HepG2 (cell line): ENCODE results near the gene ARHGEF1. TPM values are rescaled to one million over a fixed set of nuclear protein-coding genes. Genes with fewer than 3 reads are reported as not detected.

ENCODE experiments used
- ATAC-seq: fragments of 200-7000 bp; cut with Tn5 transposase; 3 replicates; pipeline ENCODE4 v1.9.1; 2020; ENCODE audit warnings: mild to moderate bottlenecking, moderate library complexity
- BruUV-seq: library from RNA; stranded (reverse); fragments of 400-500 nt; replicated peaks from 2 replicates; lab custom pipeline; 2021; lab: Mats Ljungman, UMichigan
- CTCF ChIA-PET: fragments of 300-600 bp; formaldehyde crosslinking; extraction: SDS; loops from one replicate; lab custom pipeline; 2021; ENCODE audit warnings: low total read pairs, inconsistent platforms, low intra/inter-chr PET ratio; lab: Yijun Ruan, JAX
- POLR2A ChIA-PET: fragments of 350-600 bp; sonication (Branson Sonifier 250); formaldehyde crosslinking; loops from one replicate; lab custom pipeline; 2020; ENCODE audit warnings: antibody characterized with exemption, inconsistent platforms; lab: Yijun Ruan, JAX
- DNase-seq: peaks from one replicate; pipeline ENCODE4 v3.0.0-alpha.2; 2015; ENCODE audit warnings: low spot score
- FAIRE-seq: peaks from 3 replicates; lab custom pipeline; 2011; peaks lifted over from hg19 to GRCh38; lab: Jason Lieb, UNC
- H2AFZ ChIP-seq: one replicate; pipeline ENCODE4 v1.6.1; 2011; ENCODE audit warnings: low read length, inconsistent platforms
- H3K27ac ChIP-seq: fragments of 300-600 bp; 3 replicates; pipeline ENCODE4 v1.8.0; 2011; ENCODE audit warnings: mixed run types, mild to moderate bottlenecking, mixed read lengths, low read length, inconsistent platforms; ENCODE audit not compliant: insufficient read depth; ENCODE audit errors: extremely low read length
- H3K27me3 ChIP-seq, 2 experiments: fragments of 200-600 bp in 1 of 2; 2 replicates in 1 of 2; 3 replicates in 1 of 2; pipeline versions ENCODE4 v1.6.0 to v1.8.0; 2011; ENCODE audit warnings: low read length in 2 of 2, mild to moderate bottlenecking in 2 of 2, moderate library complexity in 2 of 2, inconsistent platforms in 1 of 2; ENCODE audit not compliant: insufficient read depth in 2 of 2, control insufficient read depth in 1 of 2
- H3K36me3 ChIP-seq, 2 experiments: fragments of 200-600 bp in 1 of 2; replicated peaks in 1 of 2; 2 replicates in 1 of 2; 3 replicates in 1 of 2; pipeline versions ENCODE4 v1.5.1 to v1.8.0; 2011; ENCODE audit warnings: low read length in 2 of 2, inconsistent platforms in 1 of 2; ENCODE audit not compliant: insufficient read depth in 2 of 2, control insufficient read depth in 1 of 2
- H3K4me1 ChIP-seq: 2 replicates; pipeline ENCODE4 v1.5.1; 2012; ENCODE audit warnings: low read length, inconsistent platforms; ENCODE audit not compliant: insufficient read depth
- H3K4me2 ChIP-seq: 2 replicates; pipeline ENCODE4 v1.6.0; 2011; ENCODE audit warnings: low read depth, low read length, inconsistent platforms
- H3K4me3 ChIP-seq, 3 experiments: fragments of 200-600 bp in 1 of 3; sonication (generic), shearing (Covaris generic) in 1 of 3; replicated peaks in 1 of 3; 2 replicates each; pipeline ENCODE4 v1.5.1; 2011 to 2016; ENCODE audit warnings: low read length in 3 of 3, inconsistent platforms in 2 of 3, low read depth in 2 of 3, mild to moderate bottlenecking in 2 of 3, control low read depth in 1 of 3, mixed read lengths in 1 of 3; ENCODE audit not compliant: insufficient read depth in 1 of 3
- H3K79me2 ChIP-seq: one replicate; pipeline ENCODE4 v1.6.1; 2011; ENCODE audit warnings: low read length, inconsistent platforms; ENCODE audit not compliant: insufficient read depth
- H3K9ac ChIP-seq: 2 replicates; pipeline ENCODE4 v1.6.0; 2011; ENCODE audit warnings: mild to moderate bottlenecking, low read depth, low read length, inconsistent platforms; ENCODE audit not compliant: insufficient read depth
- H3K9me3 ChIP-seq: 2 replicates; pipeline ENCODE4 v1.5.1; 2012; ENCODE audit warnings: mild to moderate bottlenecking, low read length
- H4K20me1 ChIP-seq: 2 replicates; pipeline ENCODE4 v1.6.0; 2011; ENCODE audit warnings: inconsistent platforms, mild to moderate bottlenecking, low read length, moderate library complexity; ENCODE audit not compliant: insufficient read depth
- ATF1 ChIP-seq: IDR thresholded peaks from 2 replicates; pipeline ENCODE4 v1.6.1; 2016; ENCODE audit warnings: mild to moderate bottlenecking, control low read depth
- ATF6 ChIP-seq: sonication (generic); formaldehyde crosslinking; conservative IDR thresholded peaks from 2 replicates; pipeline ENCODE4 v1.4.0; 2020; ENCODE audit warnings: missing genetic modification reagents
- HNF4A ChIP-seq: sonication (generic); formaldehyde crosslinking; IDR thresholded peaks from 2 replicates; pipeline ENCODE4 v1.4.0; 2020; ENCODE audit warnings: missing genetic modification reagents
- ZBTB39 ChIP-seq: sonication (generic); formaldehyde crosslinking; IDR thresholded peaks from 2 replicates; pipeline ENCODE4 v1.5.0; 2020; ENCODE audit warnings: missing genetic modification reagents
- WGBS: methylation state at CpG from one replicate; pipeline ENCODE4 v1.1.6; 2017; ENCODE audit warnings: low lambda C conversion rate; 5-methylcytosine and 5-hydroxymethylcytosine counted together
- in situ Hi-C: cut with HindIII; loops from 2 replicates; pipeline ENCODE4 v1.10.0; 2017; ENCODE audit warnings: low pct_unique_long_range_greater_than_20kb; ENCODE audit not compliant: extremely low pct_ligation_motif_present
- intact Hi-C: fragments of 100-400 bp; cut with micrococcal nuclease; formaldehyde crosslinking; loops from one replicate; pipeline ENCODE4 v1.10.0; 2022; ENCODE audit not compliant: unreplicated experiment
- polyA plus RNA-seq, 8 experiments: library from polyadenylated mRNA; depleted of rRNA in 3 of 8; stranded (reverse) in 7 of 8; unstranded in 1 of 8; fragments of >200 nt; fragmentation: Illumina TruSeq in 4 of 8; extraction: Trizol in 4 of 8; gene quantifications; 2 replicates each; pipeline versions ENCODE4 v1.2.1 to v1.2.3, GENCODE V29; 2011 to 2016; ENCODE audit warnings: low read depth in 4 of 8, missing spikeins in 1 of 8, mixed read lengths in 1 of 8; ENCODE audit not compliant: insufficient read depth in 1 of 8
- total RNA-seq, 5 experiments: library from RNA; depleted of rRNA; stranded (reverse); fragments of >200 nt; fragmentation: Illumina TruSeq; extraction: Trizol; gene quantifications; 2 replicates each; pipeline ENCODE4 v1.2.3, GENCODE V29; 2016; ENCODE audit warnings: low read depth in 1 of 5

The ARHGEF1 gene
- total and polyA plus RNA-seq, 2 of the 13 experiments (the other 11 are each of a cell fraction or from before 2014, with no cell fraction given) = 33.7 to 34.7 TPM

- no peak for FAIRE-seq
- no peak; the same call in 2 of the 3 replicates for ATAC-seq
Measured at GRCh38 chr19:41936961-41937360, 54.0 kb downstream of the ARHGEF1 start.

More at GRCh38 chr19:41936961-41937360, 54.0 kb downstream of the ARHGEF1 start:
- ChIA-PET POLR2A (no interaction called here), CTCF (no interaction called here)
- peaks cover 6% of the 10 kb centered on the region; the same call in 1 of the 2 replicates for H4K20me1 ChIP-seq
- in situ Hi-C loops = loop anchor here (10.0 kb wide), 1 partner anchor 52 kb away; the partner anchor contains the start of gene ARHGEF1
- no peaks in the 10 kb centered on the region for H3K79me2 ChIP-seq
- H3K4me2 ChIP-seq = no peak overlapping the region
- no peak overlapping the region for H2AFZ ChIP-seq
- TF ChIP-seq ATF1 (CRISPR knock-in tag) (no peak), ATF6 (CRISPR knock-in tag) (no peak), HNF4A (no peak), ZBTB39 (CRISPR knock-in tag) (no peak)
- H3K27ac ChIP-seq = no peak overlapping the region
- no peak for DNase-seq
- H3K4me3 ChIP-seq = no peak overlapping the region
- no peaks in the 10 kb centered on the region for H3K4me1 ChIP-seq
- intact Hi-C loops = no loop called here
- no peak overlapping the region for H3K9ac ChIP-seq
- peaks cover 14 to 71% of the 10 kb centered on the region in 2 experiments; a peak in 4 of 5 replicates for H3K27me3 ChIP-seq
- no peaks in the 10 kb centered on the region for H3K9me3 ChIP-seq
- no TSS peak for BruUV-seq
- 29% methylated on average over 12 of the region's 15 CpGs for WGBS
- H3K36me3 ChIP-seq = no peaks in the 10 kb centered on the region
